K562 (cell line): ENCODE results near the gene NUDT15. TPM values are rescaled to one million over a fixed set of nuclear protein-coding genes. Genes with fewer than 3 reads are reported as not detected.

ENCODE experiments used
- BRD9 ChIP-seq: fragments of 450-650 bp; IDR thresholded peaks from 2 replicates; pipeline ENCODE4 v1.6.1; 2018; ENCODE audit warnings: low read depth; ENCODE audit not compliant: partially characterized antibody
- CC2D1A ChIP-seq: fragments of 450-650 bp; IDR thresholded peaks from 2 replicates; pipeline ENCODE4 v1.6.1; 2017; ENCODE audit warnings: mild to moderate bottlenecking
- E2F3 ChIP-seq: fragments of 250-450 bp; sonication (Bioruptor Pico); IDR thresholded peaks from 2 replicates; pipeline ENCODE4 v1.4.0; 2020; ENCODE audit warnings: mild to moderate bottlenecking
- ELF2 ChIP-seq: fragments of 250-450 bp; sonication (Bioruptor Pico); IDR thresholded peaks from 2 replicates; pipeline ENCODE4 v1.5.0; 2021; ENCODE audit warnings: mild to moderate bottlenecking
- ILK ChIP-seq: fragments of 450-650 bp; IDR thresholded peaks from 2 replicates; pipeline ENCODE4 v1.6.1; 2016; ENCODE audit warnings: missing genetic modification characterization, low read depth, mild to moderate bottlenecking, missing compliant biosample characterization, moderate library complexity, borderline replicate concordance
- MEIS2 ChIP-seq: fragments of 450-650 bp; IDR thresholded peaks from 2 replicates; pipeline ENCODE4 v1.6.1; 2014; ENCODE audit warnings: mild to moderate bottlenecking; ENCODE audit not compliant: partially characterized antibody
- PHF8 ChIP-seq: fragments of 200-600 bp; sonication (generic); IDR thresholded peaks from 2 replicates; pipeline ENCODE4 v1.6.1; 2012; ENCODE audit warnings: mixed run types, mild to moderate bottlenecking, inconsistent platforms, low read length, moderate library complexity, borderline replicate concordance
- POLR2AphosphoS5 ChIP-seq: IDR thresholded peaks from 2 replicates; pipeline ENCODE4 v1.6.1; 2011; ENCODE audit warnings: mild to moderate bottlenecking, low read depth, low read length, moderate library complexity; ENCODE audit not compliant: control insufficient read depth, insufficient read depth
- SIN3A ChIP-seq, 2 experiments: fragments of 150-350 bp in 1 of 2; IDR thresholded peaks; 2 replicates each; pipeline ENCODE4 v1.6.1; 2011 to 2016; ENCODE audit warnings: borderline replicate concordance in 2 of 2, low read depth in 2 of 2, low read length in 2 of 2, mild to moderate bottlenecking in 2 of 2, moderate library complexity in 2 of 2; ENCODE audit not compliant: control insufficient read depth in 1 of 2
- TAF15 ChIP-seq: fragments of 200-400 bp; formaldehyde crosslinking; IDR thresholded peaks from 2 replicates; pipeline ENCODE4 v1.6.1; 2017; ENCODE audit warnings: mild to moderate bottlenecking, low read depth, low read length, moderate library complexity
- TBP ChIP-seq: optimal IDR thresholded peaks from 2 replicates; pipeline ENCODE3; 2011; ENCODE audit warnings: low read depth, low read length, improper control_type of control experiment
- ZHX1 ChIP-seq: fragments of 150-350 bp; conservative IDR thresholded peaks from 2 replicates; pipeline ENCODE4 v1.6.1; 2014; ENCODE audit warnings: low read length
- ZNF431 ChIP-seq: sonication (generic); formaldehyde crosslinking; IDR thresholded peaks from 2 replicates; pipeline ENCODE4 v1.8.0; 2022; ENCODE audit warnings: mild to moderate bottlenecking, missing genetic modification reagents
- polyA plus RNA-seq, 8 experiments: library from polyadenylated mRNA; depleted of rRNA in 4 of 8; stranded (reverse) in 5 of 8; unstranded in 3 of 8; fragments of >200 nt; fragmentation: Nextera tagmentation in 2 of 8; fragmentation: Illumina TruSeq in 1 of 8; extraction: Ambion mirVana in 2 of 8; extraction: Trizol in 1 of 8; gene quantifications; 2 replicates each; pipeline versions ENCODE4 v1.2.1 to v1.2.3, GENCODE V29; 2011 to 2014; ENCODE audit warnings: inconsistent platforms in 1 of 8, missing spikeins in 1 of 8
- total RNA-seq, 7 experiments: library from RNA; depleted of rRNA in 6 of 7; stranded (reverse); fragments of >200 nt in 6 of 7; fragmentation: Illumina TruSeq in 2 of 7; extraction: Trizol in 2 of 7; gene quantifications; 2 replicates each; pipeline versions ENCODE4 v1.2.1 to v1.2.3, GENCODE V29; 2011 to 2021; ENCODE audit warnings: low replicate concordance in 1 of 7
- TF ChIP-seq, protein P1 (sequence below): IDR thresholded peaks from 2 replicates; pipeline ENCODE4 v1.6.1; 2011; ENCODE audit warnings: borderline replicate concordance, low read depth, mild to moderate bottlenecking, moderate library complexity, low read length; ENCODE audit not compliant: insufficient read depth, poor library complexity, severe bottlenecking
- TF ChIP-seq, protein P2 (sequence below): fragments of 450-650 bp; formaldehyde crosslinking; IDR thresholded peaks from 2 replicates; pipeline ENCODE4 v1.4.0; 2020; ENCODE audit warnings: mild to moderate bottlenecking, mixed read lengths

The NUDT15 gene
- total and polyA plus RNA-seq, 9 of the 15 experiments (the other 6 are each of a cell fraction or from before 2014, with no cell fraction given), result 14.2 to 26.9 (median 21.6) TPM

GRCh38 chr13:48094781-48095502 is 57.4 kb downstream of the NUDT15 start, which contains the start of gene MED4 (continued):
- TF ChIP-seq SIN3A (IDR thresholded peaks at IDR 0.05; ENCODE audit: borderline replicate concordance in 2 of 2, control insufficient read depth in 1 of 2, low read depth in 2 of 2, low read length in 2 of 2), result 0 out of 4 replicates have a peak, but pooled peaks of 1 of the 2 experiments have one; percentile 51
- no peak for TF ChIP-seq BRD9
- TF ChIP-seq, protein P1, sequence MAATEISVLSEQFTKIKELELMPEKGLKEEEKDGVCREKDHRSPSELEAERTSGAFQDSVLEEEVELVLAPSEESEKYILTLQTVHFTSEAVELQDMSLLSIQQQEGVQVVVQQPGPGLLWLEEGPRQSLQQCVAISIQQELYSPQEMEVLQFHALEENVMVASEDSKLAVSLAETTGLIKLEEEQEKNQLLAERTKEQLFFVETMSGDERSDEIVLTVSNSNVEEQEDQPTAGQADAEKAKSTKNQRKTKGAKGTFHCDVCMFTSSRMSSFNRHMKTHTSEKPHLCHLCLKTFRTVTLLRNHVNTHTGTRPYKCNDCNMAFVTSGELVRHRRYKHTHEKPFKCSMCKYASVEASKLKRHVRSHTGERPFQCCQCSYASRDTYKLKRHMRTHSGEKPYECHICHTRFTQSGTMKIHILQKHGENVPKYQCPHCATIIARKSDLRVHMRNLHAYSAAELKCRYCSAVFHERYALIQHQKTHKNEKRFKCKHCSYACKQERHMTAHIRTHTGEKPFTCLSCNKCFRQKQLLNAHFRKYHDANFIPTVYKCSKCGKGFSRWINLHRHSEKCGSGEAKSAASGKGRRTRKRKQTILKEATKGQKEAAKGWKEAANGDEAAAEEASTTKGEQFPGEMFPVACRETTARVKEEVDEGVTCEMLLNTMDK, result peak; percentile 99
- TF ChIP-seq MEIS2, result peak; percentile 74
- TF ChIP-seq ZNF431, result no peak
- peak; percentile 82 for TF ChIP-seq PHF8
- TF ChIP-seq POLR2AphosphoS5, result peak; percentile 93
- peak; percentile 57; the same call in 1 of the 2 replicates for TF ChIP-seq ZHX1
- TF ChIP-seq, protein P2, sequence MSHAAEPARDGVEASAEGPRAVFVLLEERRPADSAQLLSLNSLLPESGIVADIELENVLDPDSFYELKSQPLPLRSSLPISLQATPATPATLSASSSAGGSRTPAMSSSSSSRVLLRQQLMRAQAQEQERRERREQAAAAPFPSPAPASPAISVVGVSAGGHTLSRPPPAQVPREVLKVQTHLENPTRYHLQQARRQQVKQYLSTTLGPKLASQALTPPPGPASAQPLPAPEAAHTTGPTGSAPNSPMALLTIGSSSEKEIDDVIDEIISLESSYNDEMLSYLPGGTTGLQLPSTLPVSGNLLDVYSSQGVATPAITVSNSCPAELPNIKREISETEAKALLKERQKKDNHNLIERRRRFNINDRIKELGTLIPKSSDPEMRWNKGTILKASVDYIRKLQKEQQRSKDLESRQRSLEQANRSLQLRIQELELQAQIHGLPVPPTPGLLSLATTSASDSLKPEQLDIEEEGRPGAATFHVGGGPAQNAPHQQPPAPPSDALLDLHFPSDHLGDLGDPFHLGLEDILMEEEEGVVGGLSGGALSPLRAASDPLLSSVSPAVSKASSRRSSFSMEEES (CRISPR knock-in tag), result no peak
- no peak for TF ChIP-seq ILK (tag)
- TF ChIP-seq E2F3 (CRISPR knock-in tag), result 0 out of 2 replicates have a peak, but pooled peaks have one; percentile 55
- peak; percentile 84 for TF ChIP-seq TBP
- peak; percentile 90 for TF ChIP-seq ELF2 (CRISPR knock-in tag)
- peak; percentile 97 for TF ChIP-seq CC2D1A
- TF ChIP-seq TAF15, result no peak
- TF ChIP-seq, all 486 proteins: peak for 112
